MM.1S (cell line): ENCODE data around the gene PSD.

Experiments
- DNase-seq: peaks from one replicate; pipeline ENCODE4 v3.0.0-alpha.2; 2015
- H2AFZ ChIP-seq: fragments of 300-600 bp; sonication (generic); 2 replicates; pipeline ENCODE4 v1.6.0; 2016; ENCODE audit warnings: antibody characterized with exemption, low read length
- H3F3A ChIP-seq: fragments of 300-600 bp; sonication (generic); 2 replicates; pipeline ENCODE4 v1.6.1; 2016; ENCODE audit warnings: mild to moderate bottlenecking, antibody characterized with exemption, low read length, moderate library complexity, mixed read lengths; ENCODE audit not compliant: insufficient read depth
- H3K27ac ChIP-seq: fragments of 300-600 bp; sonication (generic); 2 replicates; pipeline ENCODE4 v1.5.1; 2016; ENCODE audit warnings: mild to moderate bottlenecking, low read length
- H3K27me3 ChIP-seq: fragments of 300-600 bp; sonication (generic); replicated peaks from 2 replicates; pipeline ENCODE4 v1.6.0; 2016; ENCODE audit warnings: low read length; ENCODE audit not compliant: insufficient read depth
- H3K36me3 ChIP-seq: fragments of 300-600 bp; sonication (generic); replicated peaks from 2 replicates; pipeline ENCODE4 v1.6.1; 2016; ENCODE audit warnings: mild to moderate bottlenecking, low read length, mixed read lengths; ENCODE audit not compliant: insufficient read depth
- H3K4me1 ChIP-seq: fragments of 300-600 bp; sonication (generic); 2 replicates; pipeline ENCODE4 v1.6.1; 2016; ENCODE audit warnings: low read length, mixed read lengths
- H3K4me2 ChIP-seq: fragments of 300-600 bp; sonication (generic); 2 replicates; pipeline ENCODE4 v1.6.0; 2016; ENCODE audit warnings: low read depth, low read length
- H3K4me3 ChIP-seq: fragments of 300-600 bp; sonication (generic); 2 replicates; pipeline ENCODE4 v1.5.1; 2016; ENCODE audit warnings: low read length, mixed read lengths
- H3K79me2 ChIP-seq: fragments of 300-600 bp; sonication (generic); 2 replicates; pipeline ENCODE4 v1.6.1; 2016; ENCODE audit warnings: mixed run types, low read length, mixed read lengths
- H3K9ac ChIP-seq: fragments of 300-600 bp; sonication (generic); 2 replicates; pipeline ENCODE4 v1.6.1; 2016; ENCODE audit warnings: low read length, mixed read lengths
- H3K9me2 ChIP-seq: fragments of 300-600 bp; sonication (generic); replicated peaks from 2 replicates; pipeline ENCODE4 v1.6.1; 2016; ENCODE audit warnings: mild to moderate bottlenecking, low read length, mixed read lengths; ENCODE audit not compliant: insufficient read depth
- H3K9me3 ChIP-seq: fragments of 300-600 bp; sonication (generic); replicated peaks from 2 replicates; pipeline ENCODE4 v1.6.1; 2016; ENCODE audit warnings: mild to moderate bottlenecking, low read length, mixed read lengths; ENCODE audit not compliant: insufficient read depth
- H4K20me1 ChIP-seq: fragments of 300-600 bp; sonication (generic); 2 replicates; pipeline ENCODE4 v1.6.1; 2016; ENCODE audit warnings: mild to moderate bottlenecking, low read length, moderate library complexity, mixed read lengths; ENCODE audit not compliant: insufficient read depth
- CTCF ChIP-seq: fragments of 300-600 bp; sonication (generic); IDR thresholded peaks from 2 replicates; pipeline ENCODE4 v1.5.1; 2016; ENCODE audit warnings: antibody characterized with exemption, low read length, mixed read lengths
- EZH2 ChIP-seq: fragments of 300-600 bp; sonication (generic); optimal IDR thresholded peaks from 2 replicates; pipeline ENCODE3; 2017; ENCODE audit warnings: low read depth, mild to moderate bottlenecking, antibody characterized with exemption, low read length, mixed read lengths
- EZH2phosphoT487 ChIP-seq: fragments of 300-600 bp; sonication (generic); IDR thresholded peaks from 2 replicates; pipeline ENCODE4 v1.6.1; 2018; ENCODE audit warnings: antibody characterized with exemption, low read length

Gene PSD

GRCh38 chr10:102402512-102402896, 16.1 kb downstream of the PSD start:
- Histone ChIP-seq H3K4me2 (no peak overlapping the region), H3K36me3 (peaks cover 14% of the 10 kb centered on the region), H3K9me2 (no peaks in the 10 kb centered on the region), H3K4me3 (no peak overlapping the region), H3K27me3 (peaks cover 6% of the 10 kb centered on the region; the same call in 1 of the 2 replicates), H3K4me1 (peaks cover 17% of the 10 kb centered on the region), H3K27ac (no peak overlapping the region), H2AFZ (no peak overlapping the region), H3K79me2 (peaks cover 23% of the 10 kb centered on the region), H3F3A (peaks cover 38% of the 10 kb centered on the region), H3K9me3 (no peaks in the 10 kb centered on the region), H3K9ac (no peak overlapping the region), H4K20me1 (peaks cover 11% of the 10 kb centered on the region; the same call in 1 of the 2 replicates)
- no peak for DNase-seq
- TF ChIP-seq EZH2phosphoT487 (no peak), CTCF (no peak), EZH2 (no peak)

GRCh38 chr10:102401735-102402511, 16.7 kb downstream of the PSD start:
- DNase-seq: no peak
- H2AFZ ChIP-seq: no peak overlapping the region
- no peak overlapping the region for H3K27ac ChIP-seq
- peaks cover 11% of the 10 kb centered on the region; the same call in 1 of the 2 replicates for H4K20me1 ChIP-seq
- no peak for TF ChIP-seq EZH2
- TF ChIP-seq CTCF: no peak
- TF ChIP-seq EZH2phosphoT487: no peak
- H3K4me2 ChIP-seq: no peak overlapping the region
- peaks cover 40% of the 10 kb centered on the region for H3F3A ChIP-seq
- peaks cover 20% of the 10 kb centered on the region for H3K4me1 ChIP-seq
- H3K9me3 ChIP-seq: no peaks in the 10 kb centered on the region
- peaks cover under 1% of the 10 kb centered on the region; the same call in 1 of the 2 replicates for H3K27me3 ChIP-seq
- H3K36me3 ChIP-seq: peaks cover 15% of the 10 kb centered on the region
- no peak overlapping the region for H3K9ac ChIP-seq
- H3K4me3 ChIP-seq: no peak overlapping the region
- H3K9me2 ChIP-seq: no peaks in the 10 kb centered on the region
- peaks cover 28% of the 10 kb centered on the region for H3K79me2 ChIP-seq

- no peak overlapping the region for H3K4me3 ChIP-seq
- TF ChIP-seq EZH2phosphoT487 (no peak), EZH2 (no peak), CTCF (no peak)
- no peaks in the 10 kb centered on the region; the same call in 1 of the 2 replicates for H3K27me3 ChIP-seq
- H3K9ac ChIP-seq: no peak overlapping the region
- H3K36me3 ChIP-seq: peaks cover 15% of the 10 kb centered on the region
- no peak for DNase-seq
- H3K9me2 ChIP-seq: no peaks in the 10 kb centered on the region
- no peak overlapping the region for H3K27ac ChIP-seq
- peaks cover 45% of the 10 kb centered on the region for H3F3A ChIP-seq
- peaks cover 35% of the 10 kb centered on the region for H3K79me2 ChIP-seq
- H3K4me1 ChIP-seq: peaks cover 24% of the 10 kb centered on the region
- no peaks in the 10 kb centered on the region for H3K9me3 ChIP-seq
- H3K4me2 ChIP-seq: no peak overlapping the region
- peaks cover 11% of the 10 kb centered on the region; the same call in 1 of the 2 replicates for H4K20me1 ChIP-seq
- H2AFZ ChIP-seq: no peak overlapping the region
Observed at GRCh38 chr10:102401342-102401654, 17.3 kb downstream of the PSD start.
